PC-3 (cell line): Measurements from ENCODE around the gene FASN. TPM values are rescaled to one million over a fixed set of nuclear protein-coding genes. Genes with fewer than 3 reads are reported as not detected.

ENCODE experiments used
- ATAC-seq: fragments of 200-7000 bp; cut with Tn5 transposase; 2 replicates; pipeline ENCODE4 v1.9.1; 2020; ENCODE audit warnings: mild to moderate bottlenecking, moderate library complexity
- BruUV-seq: library from RNA; stranded (reverse); fragments of 400-500 nt; replicated peaks from 2 replicates; lab custom pipeline; 2021; lab: Mats Ljungman, UMichigan
- CTCF ChIA-PET: fragments of 300-600 bp; sonication (Branson Sonifier 250); formaldehyde crosslinking; loops from one replicate; lab custom pipeline; 2022; ENCODE audit warnings: antibody characterized with exemption; lab: Charles Lee
- POLR2A ChIA-PET: fragments of 300-600 bp; sonication (Branson Sonifier 250); formaldehyde crosslinking; loops from one replicate; lab custom pipeline; 2022; ENCODE audit warnings: antibody characterized with exemption; ENCODE audit not compliant: unreplicated experiment; lab: Charles Lee
- DNase-seq: peaks from one replicate; pipeline ENCODE4 v3.0.0-alpha.2; 2015
- H2AFZ ChIP-seq: fragments of 300-600 bp; sonication (generic); 2 replicates; pipeline ENCODE4 v1.6.0; 2016; ENCODE audit warnings: antibody characterized with exemption, low read length
- H3F3A ChIP-seq: fragments of 300-600 bp; sonication (generic); one replicate; pipeline ENCODE4 v1.6.0; 2017; ENCODE audit warnings: antibody characterized with exemption, low read length, control low read depth, mild to moderate bottlenecking; ENCODE audit not compliant: unreplicated experiment
- H3K27ac ChIP-seq: fragments of 300-600 bp; sonication (generic); 2 replicates; pipeline ENCODE4 v1.5.1; 2016; ENCODE audit warnings: mild to moderate bottlenecking, low read length
- H3K27me3 ChIP-seq: fragments of 300-600 bp; sonication (generic); 2 replicates; pipeline ENCODE4 v1.6.1; 2016; ENCODE audit warnings: low read length, mixed read lengths
- H3K36me3 ChIP-seq: fragments of 300-600 bp; sonication (generic); 2 replicates; pipeline ENCODE4 v1.6.1; 2016; ENCODE audit warnings: low read depth, mixed run types, low read length, mixed read lengths
- H3K4me1 ChIP-seq: fragments of 300-600 bp; sonication (generic); 2 replicates; pipeline ENCODE4 v1.5.1; 2016; ENCODE audit warnings: low read length; ENCODE audit not compliant: insufficient read depth
- H3K4me2 ChIP-seq: fragments of 300-600 bp; sonication (generic); 2 replicates; pipeline ENCODE4 v1.6.0; 2016; ENCODE audit warnings: low read length
- H3K4me3 ChIP-seq: fragments of 300-600 bp; sonication (generic); 2 replicates; pipeline ENCODE4 v1.5.1; 2016; ENCODE audit warnings: mild to moderate bottlenecking, low read length, mixed read lengths
- H3K79me2 ChIP-seq: fragments of 300-600 bp; sonication (generic); 2 replicates; pipeline ENCODE4 v1.6.1; 2017; ENCODE audit warnings: low read length, mixed read lengths
- H3K9ac ChIP-seq: fragments of 300-600 bp; sonication (generic); 2 replicates; pipeline ENCODE4 v1.6.0; 2016; ENCODE audit warnings: mild to moderate bottlenecking, low read length
- H3K9me2 ChIP-seq: fragments of 300-600 bp; sonication (generic); replicated peaks from 2 replicates; pipeline ENCODE4 v1.6.1; 2016; ENCODE audit warnings: mixed run types, low read length, mixed read lengths
- H3K9me3 ChIP-seq: fragments of 300-600 bp; sonication (generic); 2 replicates; pipeline ENCODE4 v1.6.1; 2016; ENCODE audit warnings: low read length, mixed read lengths
- H4K20me1 ChIP-seq: fragments of 300-600 bp; sonication (generic); 2 replicates; pipeline ENCODE4 v1.6.1; 2016; ENCODE audit warnings: low read length, mixed read lengths
- CTCF ChIP-seq: fragments of 300-600 bp; sonication (generic); conservative IDR thresholded peaks from 2 replicates; pipeline ENCODE4 v1.5.1; 2017; ENCODE audit warnings: antibody characterized with exemption, low read depth, mild to moderate bottlenecking, low read length
- EZH2 ChIP-seq: fragments of 300-600 bp; sonication (generic); IDR thresholded peaks from one replicate; pipeline ENCODE4 v1.6.1; 2017; ENCODE audit warnings: antibody characterized with exemption, mild to moderate bottlenecking, low read length; ENCODE audit not compliant: unreplicated experiment
- EZH2phosphoT487 ChIP-seq: fragments of 300-600 bp; sonication (generic); IDR thresholded peaks from 2 replicates; pipeline ENCODE4 v1.6.1; 2018; ENCODE audit warnings: mild to moderate bottlenecking, antibody characterized with exemption, low read length, borderline replicate concordance
- intact Hi-C: fragments of 100-400 bp; cut with micrococcal nuclease; formaldehyde crosslinking; loops from 2 replicates; pipeline ENCODE4 v1.9.0; 2023
- total RNA-seq: library from RNA; depleted of rRNA; stranded (reverse); fragments of >200 nt; gene quantifications from 2 replicates; pipeline ENCODE4 v1.2.3, GENCODE V29; 2014

The FASN gene
- total RNA-seq, 1 experiment from 2014 or later: 269 TPM

GRCh38 chr17:82080789-82081464 lies 17.1 kb downstream of the FASN start:
- CTCF ChIA-PET: no interaction called here
- Histone ChIP-seq H3K4me2 (no peak overlapping the region), H3K36me3 (peaks cover 58% of the 10 kb centered on the region), H3K27me3 (no peaks in the 10 kb centered on the region), H3K9me2 (no peaks in the 10 kb centered on the region), H3K4me1 (no peaks in the 10 kb centered on the region), H4K20me1 (no peaks in the 10 kb centered on the region), H3F3A (no peaks in the 10 kb centered on the region), H3K9me3 (no peaks in the 10 kb centered on the region), H3K27ac (no peak overlapping the region), H3K9ac (no peak overlapping the region), H3K79me2 (no peaks in the 10 kb centered on the region), H2AFZ (no peak overlapping the region), H3K4me3 (no peak overlapping the region)
- no peak for ATAC-seq
- TF ChIP-seq EZH2phosphoT487 (no peak), CTCF (no peak), EZH2 (no peak)
- no TSS peak for BruUV-seq
- POLR2A ChIA-PET: no interaction called here
- DNase-seq: no peak
- intact Hi-C loops: no loop called here

- Histone ChIP-seq H2AFZ (no peak overlapping the region), H3K4me1 (no peaks in the 10 kb centered on the region), H3K9me3 (no peaks in the 10 kb centered on the region), H3K36me3 (peaks cover 56% of the 10 kb centered on the region), H4K20me1 (no peaks in the 10 kb centered on the region), H3K4me3 (no peak overlapping the region), H3K9me2 (no peaks in the 10 kb centered on the region), H3K27me3 (no peaks in the 10 kb centered on the region), H3K79me2 (no peaks in the 10 kb centered on the region), H3K4me2 (no peak overlapping the region), H3F3A (no peaks in the 10 kb centered on the region), H3K27ac (no peak overlapping the region), H3K9ac (no peak overlapping the region)
- intact Hi-C loops: no loop called here
- ChIA-PET POLR2A (no interaction called here), CTCF (no interaction called here)
- no peak for DNase-seq
- TF ChIP-seq EZH2phosphoT487: no peak
- no peak for TF ChIP-seq EZH2
- TF ChIP-seq CTCF: no peak
- no peak for ATAC-seq
- no TSS peak for BruUV-seq
These were observed 17.8 kb downstream of the FASN start for GRCh38 chr17:82080048-82080788.
